Uterus (tissue), 4 donors: ENCODE measurements around the gene ANKRD65. TPM values are rescaled to one million over a fixed set of nuclear protein-coding genes. Genes with fewer than 3 reads are reported as not detected.
A peak's percentile ranks its signal among the peaks of the same experiment; 100 is the strongest.

Experiments used
- DNase-seq, 2 donors: peaks; one replicate each; pipeline ENCODE4 v3.0.0-alpha.2; 2019 to 2020
- H3K27ac ChIP-seq, 2 donors: fragments of 200-600 bp; sonication (generic); 1 replicate in 1 of 2; 2 replicates in 1 of 2; pipeline ENCODE4 v1.5.1; 2016 to 2018
- H3K27me3 ChIP-seq, 2 donors: fragments of 200-600 bp; sonication (generic); one replicate each; pipeline ENCODE4 v1.5.1; 2018 to 2019; ENCODE audit warnings: control low read depth in 1 of 2
- H3K36me3 ChIP-seq, 2 donors: fragments of 200-600 bp; sonication (generic); one replicate each; pipeline ENCODE4 v1.5.1; 2019; ENCODE audit warnings: control low read depth in 1 of 2
- H3K4me1 ChIP-seq, 2 donors: fragments of 200-600 bp; sonication (generic); one replicate each; pipeline ENCODE4 v1.5.1; 2018 to 2019; ENCODE audit warnings: control low read depth in 1 of 2
- H3K4me3 ChIP-seq, 2 donors: fragments of 200-600 bp; sonication (generic); 1 replicate in 1 of 2; 2 replicates in 1 of 2; pipeline ENCODE4 v1.5.1; 2018 to 2019; ENCODE audit warnings: mild to moderate bottlenecking in 1 of 2
- H3K9me3 ChIP-seq, 2 donors: fragments of 200-600 bp; sonication (generic); one replicate each; pipeline ENCODE4 v1.5.1; 2019; ENCODE audit warnings: control low read depth in 1 of 2
- POLR2A ChIP-seq, 2 donors: fragments of 450-650 bp; IDR thresholded peaks; one replicate each; pipeline ENCODE4 v1.6.1; 2016; ENCODE audit warnings: antibody characterized with exemption in 2 of 2, mild to moderate bottlenecking in 1 of 2, moderate library complexity in 1 of 2
- intact Hi-C: fragments of 100-400 bp; cut with DNase I; formaldehyde crosslinking; loops from one replicate; pipeline ENCODE4 v1.15.1; 2023; ENCODE audit warnings: low total_unique reads
- total RNA-seq, 4 donors: library from RNA; depleted of rRNA in 3 of 4; stranded (reverse); fragments of >200 nt in 3 of 4; gene quantifications; one replicate each; pipeline versions ENCODE4 v1.1.0 to v1.2.4, GENCODE V29; 2014 to 2023
- TF ChIP-seq, protein P1 (sequence below), 4 experiments: fragments of 200-600 bp in 2 of 4; fragments of 450-650 bp in 2 of 4; sonication (generic) in 2 of 4; IDR thresholded peaks; one replicate each; pipeline ENCODE4 v1.5.1; 2016 to 2019; ENCODE audit warnings: antibody characterized with exemption in 4 of 4, mild to moderate bottlenecking in 2 of 4, moderate library complexity in 1 of 4
- donor health status: DM: yes; HTN: yes; CAD: no.

The ANKRD65 gene
- total RNA-seq, 4 donors from 2014 or later = 1.3 to 20.0 (median 6.7) TPM

- H3K9me3 ChIP-seq = no peaks in the 10 kb centered on the region
- H3K36me3 ChIP-seq = no peaks in the 10 kb centered on the region
- H3K4me1 ChIP-seq = peaks cover 4 to 8% of the 10 kb centered on the region in 2 donors
- intact Hi-C loops = no loop called here
- DNase-seq = peak in 1 of 2 donors; percentile 55
- H3K4me3 ChIP-seq = no peak overlapping the region
- no peaks in the 10 kb centered on the region for H3K27me3 ChIP-seq
- H3K27ac ChIP-seq = no peak overlapping the region
- TF ChIP-seq, protein P1, sequence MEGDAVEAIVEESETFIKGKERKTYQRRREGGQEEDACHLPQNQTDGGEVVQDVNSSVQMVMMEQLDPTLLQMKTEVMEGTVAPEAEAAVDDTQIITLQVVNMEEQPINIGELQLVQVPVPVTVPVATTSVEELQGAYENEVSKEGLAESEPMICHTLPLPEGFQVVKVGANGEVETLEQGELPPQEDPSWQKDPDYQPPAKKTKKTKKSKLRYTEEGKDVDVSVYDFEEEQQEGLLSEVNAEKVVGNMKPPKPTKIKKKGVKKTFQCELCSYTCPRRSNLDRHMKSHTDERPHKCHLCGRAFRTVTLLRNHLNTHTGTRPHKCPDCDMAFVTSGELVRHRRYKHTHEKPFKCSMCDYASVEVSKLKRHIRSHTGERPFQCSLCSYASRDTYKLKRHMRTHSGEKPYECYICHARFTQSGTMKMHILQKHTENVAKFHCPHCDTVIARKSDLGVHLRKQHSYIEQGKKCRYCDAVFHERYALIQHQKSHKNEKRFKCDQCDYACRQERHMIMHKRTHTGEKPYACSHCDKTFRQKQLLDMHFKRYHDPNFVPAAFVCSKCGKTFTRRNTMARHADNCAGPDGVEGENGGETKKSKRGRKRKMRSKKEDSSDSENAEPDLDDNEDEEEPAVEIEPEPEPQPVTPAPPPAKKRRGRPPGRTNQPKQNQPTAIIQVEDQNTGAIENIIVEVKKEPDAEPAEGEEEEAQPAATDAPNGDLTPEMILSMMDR (IDR thresholded peaks at IDR 0.05) = peak; percentile 84 to 91 (median 86)
- no peak for TF ChIP-seq POLR2A (IDR thresholded peaks at IDR 0.05)
Observed at GRCh38 chr1:1441002-1441888, 20.2 kb upstream of the ANKRD65 start.

GRCh38 chr1:1440262-1441001 is 19.4 kb upstream of the ANKRD65 start:
- H3K4me3 ChIP-seq = no peak overlapping the region
- H3K36me3 ChIP-seq = no peaks in the 10 kb centered on the region
- TF ChIP-seq, protein P1 (IDR thresholded peaks at IDR 0.05) = no peak
- no peak for TF ChIP-seq POLR2A (IDR thresholded peaks at IDR 0.05)
- H3K27ac ChIP-seq = no peak overlapping the region
- intact Hi-C loops = no loop called here
- H3K4me1 ChIP-seq = peaks cover 4 to 14% of the 10 kb centered on the region in 2 donors
- no peaks in the 10 kb centered on the region for H3K27me3 ChIP-seq
- peak in 1 of 2 donors; percentile 23 for DNase-seq
- H3K9me3 ChIP-seq = no peaks in the 10 kb centered on the region

- DNase-seq = no peak
- intact Hi-C loops = no loop called here
- Histone ChIP-seq H3K36me3 (no peaks in the 10 kb centered on the region), H3K27me3 (no peaks in the 10 kb centered on the region), H3K4me3 (no peak overlapping the region), H3K9me3 (no peaks in the 10 kb centered on the region), H3K4me1 (peaks cover 4 to 21% of the 10 kb centered on the region in 2 donors), H3K27ac (no peak overlapping the region)
- TF ChIP-seq POLR2A (IDR thresholded peaks at IDR 0.05) = no peak
- TF ChIP-seq, protein P1 (IDR thresholded peaks at IDR 0.05) = no peak
Observed at GRCh38 chr1:1439546-1440261, 18.6 kb upstream of the ANKRD65 start.

GRCh38 chr1:1438531-1439381 is 17.7 kb upstream of the ANKRD65 start:
- DNase-seq = peak in 1 of 2 donors; percentile 21
- no peak for TF ChIP-seq POLR2A (IDR thresholded peaks at IDR 0.05)
- TF ChIP-seq, protein P1 (IDR thresholded peaks at IDR 0.05) = no peak
- Histone ChIP-seq H3K4me1 (peaks cover 4 to 31% of the 10 kb centered on the region in 2 donors), H3K9me3 (no peaks in the 10 kb centered on the region), H3K27ac (no peak overlapping the region), H3K27me3 (no peaks in the 10 kb centered on the region), H3K4me3 (no peak overlapping the region), H3K36me3 (no peaks in the 10 kb centered on the region)
- intact Hi-C loops = no loop called here
